Frontal cortex (tissue), 4 donors: ENCODE results near the gene KRR1. TPM values are rescaled to one million over a fixed set of nuclear protein-coding genes. Genes with fewer than 3 reads are reported as not detected.
A peak's percentile ranks its signal among the peaks of the same experiment; 100 is the strongest.

ENCODE experiments used
- DNase-seq, 2 donors: peaks; one replicate each; pipeline ENCODE4 v3.0.0; 2012; ENCODE audit warnings: low spot score in 2 of 2
- FAIRE-seq: peaks from 2 replicates; lab custom pipeline; 2012; peaks lifted over from hg19 to GRCh38; lab: Jason Lieb, UNC
- total RNA-seq: library from RNA; depleted of rRNA; stranded (reverse); fragments of >200 nt; gene quantifications from one replicate; pipeline ENCODE4 v1.2.3, GENCODE V29; 2014
- donor health status: control.
- donor health status: control.
- donor health status: control.

The KRR1 gene
- 23.2 TPM for total RNA-seq

DNA sequence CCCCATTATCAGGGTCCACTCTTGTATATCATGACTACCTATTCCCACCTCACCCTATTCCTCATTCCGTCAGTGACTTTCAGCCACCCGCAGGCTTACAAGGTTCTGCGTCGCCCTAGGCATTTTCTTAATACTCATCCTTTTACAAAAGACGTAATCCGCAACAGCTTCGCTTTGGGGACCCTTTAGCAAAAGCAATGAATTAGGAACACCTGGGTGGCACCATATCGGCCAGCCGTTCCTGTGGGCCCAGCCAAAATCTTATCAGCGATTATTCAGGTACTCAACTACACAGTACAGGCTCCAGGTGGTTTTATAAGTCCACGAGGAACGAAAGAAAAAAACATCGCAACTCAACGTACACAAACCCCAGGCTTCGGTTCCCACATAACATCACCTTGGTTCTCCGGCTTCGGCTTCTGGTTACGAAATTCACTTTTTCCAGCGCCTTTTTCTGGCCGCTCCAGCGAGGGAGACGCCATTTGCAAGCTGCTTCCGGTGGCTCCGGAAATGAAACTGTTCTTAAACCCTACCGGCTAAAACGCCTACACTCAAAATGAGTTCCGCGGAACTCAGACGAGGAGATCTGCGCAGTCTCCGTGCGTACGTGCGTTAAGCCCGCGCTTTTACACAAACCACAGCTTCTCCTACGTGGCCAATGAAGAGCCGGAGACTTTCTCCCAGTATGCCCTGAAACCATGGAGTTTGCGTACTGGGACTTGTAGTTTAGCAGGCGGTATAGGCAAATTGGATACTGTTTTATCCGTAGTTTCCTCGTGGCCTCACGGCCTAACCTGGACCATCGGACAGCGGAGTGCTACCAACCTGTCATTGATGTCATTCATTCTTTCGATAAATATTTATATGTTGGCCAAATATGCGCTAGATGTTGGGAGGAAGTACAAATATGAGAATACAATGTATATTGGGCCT is at the start of gene KRR1:
KRR1 (minus strand) TSS at position 494 of the 933 bp plus-strand sequence; CDS start at position 482, 12 bp downstream.
- DNase-seq (peak; percentile 56 to 59), FAIRE-seq (peak; percentile 39)

- DNase-seq (peak; percentile 4 to 18), FAIRE-seq (no peak)
These were observed 48.8 kb upstream of the KRR1 start for GRCh38 chr12:75560167-75560566.

DNA sequence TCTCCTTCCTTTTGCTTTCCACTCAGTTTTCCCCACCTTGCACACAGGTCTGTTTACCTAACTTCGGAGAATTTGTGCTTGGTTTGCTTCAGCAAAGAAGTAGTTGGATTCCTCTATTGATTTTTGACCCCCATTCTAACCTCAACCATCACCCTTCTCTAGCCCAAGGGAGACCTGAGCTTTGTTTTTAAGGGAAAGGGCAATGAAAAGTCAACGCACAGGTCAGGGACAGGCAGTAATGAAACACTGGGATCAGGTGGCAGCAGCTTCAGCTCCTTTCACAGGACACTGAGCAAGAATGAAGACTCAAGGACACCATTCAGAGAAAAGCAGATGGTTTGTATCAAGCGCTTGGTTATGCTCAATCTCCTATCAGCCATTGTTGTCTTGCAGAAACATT is 46.9 kb upstream of the KRR1 start:
- FAIRE-seq (no peak), DNase-seq (no peak)

DNA sequence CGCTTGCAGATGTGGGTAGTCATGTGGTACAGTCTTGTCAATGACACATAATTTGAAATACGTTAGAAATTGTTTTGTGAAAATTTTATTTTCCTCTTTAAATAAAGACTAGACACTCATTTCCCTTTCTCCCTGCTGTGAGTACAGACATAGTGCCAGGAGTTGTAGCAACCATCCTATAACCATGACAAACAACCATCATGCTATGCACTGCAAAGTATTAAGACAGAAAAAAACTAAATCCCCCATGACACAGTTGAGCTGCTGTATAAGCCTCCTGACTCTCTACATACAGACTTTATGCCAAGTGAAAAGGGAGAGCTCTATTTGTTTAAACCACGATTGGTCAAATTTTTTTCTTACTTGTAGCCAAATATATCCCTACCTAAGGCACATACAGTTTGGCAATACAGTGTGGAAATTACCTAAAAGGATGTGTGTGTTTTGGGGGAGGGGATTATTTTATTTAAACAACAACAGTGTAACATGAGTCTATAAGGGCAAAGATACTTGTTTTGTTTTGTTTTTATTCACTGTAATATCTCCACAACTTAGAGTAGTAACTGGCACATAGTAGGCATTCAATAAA is 45.0 kb upstream of the KRR1 start:
- FAIRE-seq (no peak), DNase-seq (no peak)

DNA sequence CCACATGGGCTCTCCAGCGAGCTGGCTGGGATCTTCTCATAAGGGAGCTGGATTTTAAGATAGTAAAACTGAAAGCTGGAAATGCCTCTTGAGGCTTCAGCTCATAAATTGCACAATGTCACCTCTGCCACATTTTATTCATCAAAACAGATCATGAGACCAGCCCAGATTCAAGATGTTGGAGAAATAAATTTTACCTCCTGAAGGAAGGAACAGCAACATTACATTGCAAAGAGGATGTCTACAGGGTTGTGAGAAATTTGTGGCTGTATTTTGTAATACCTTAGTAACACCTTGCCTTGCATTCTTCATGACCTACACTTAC is 43.1 kb upstream of the KRR1 start:
- no peak for FAIRE-seq
- no peak for DNase-seq

- FAIRE-seq (no peak), DNase-seq (no peak)
These were observed 42.6 kb upstream of the KRR1 start for GRCh38 chr12:75553836-75554555.

- no peak for FAIRE-seq
These were observed 42.0 kb upstream of the KRR1 start for GRCh38 chr12:75553398-75553797.

GRCh38 chr12:75551477-75551876 is 40.1 kb upstream of the KRR1 start:
- DNase-seq (no peak), FAIRE-seq (no peak)

More at GRCh38 chr12:75553398-75553797, 42.0 kb upstream of the KRR1 start:
- DNase-seq, result no peak

DNA sequence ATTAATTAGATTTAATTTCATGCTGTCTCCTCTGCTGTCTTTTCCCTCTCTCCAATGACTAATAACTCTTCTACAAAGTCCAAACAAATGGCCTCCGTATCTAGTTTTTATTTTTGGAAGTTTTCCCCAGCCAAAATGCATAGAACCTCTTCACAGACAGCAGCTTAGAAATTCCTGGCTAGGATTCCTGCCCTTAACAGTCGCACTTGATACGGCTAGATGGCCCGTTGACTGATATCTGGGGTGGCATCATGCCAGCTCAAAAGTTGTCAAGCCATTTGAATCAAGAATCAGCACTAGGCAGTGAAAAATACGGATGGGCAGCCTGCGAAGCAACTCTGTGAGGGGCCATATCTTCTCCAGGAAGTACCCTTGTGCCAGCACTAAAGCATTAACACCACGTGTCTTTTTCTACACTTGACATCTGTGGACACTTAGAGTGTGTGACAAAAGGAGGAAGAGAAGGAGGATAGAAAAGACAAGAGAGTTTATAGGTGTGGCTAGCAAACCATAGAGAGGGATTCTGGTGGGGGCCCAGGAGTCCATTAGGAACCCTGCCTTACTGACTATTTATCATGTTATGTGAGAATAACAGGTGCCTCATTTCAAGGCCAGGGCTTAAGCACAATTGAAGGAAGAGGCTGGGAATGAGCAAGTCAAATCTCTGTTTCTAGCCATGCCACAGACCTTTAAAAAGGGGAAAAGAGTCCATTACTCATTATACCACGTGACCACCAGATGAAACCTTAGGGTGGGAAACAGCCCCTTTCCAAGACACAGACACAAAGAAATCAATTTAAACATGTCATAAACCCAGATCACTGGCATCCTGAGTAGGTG is 39.2 kb upstream of the KRR1 start:
- DNase-seq (no peak), FAIRE-seq (no peak)

- DNase-seq (no peak), FAIRE-seq (no peak)
These were observed 38.6 kb upstream of the KRR1 start for GRCh38 chr12:75549989-75550388.

DNA sequence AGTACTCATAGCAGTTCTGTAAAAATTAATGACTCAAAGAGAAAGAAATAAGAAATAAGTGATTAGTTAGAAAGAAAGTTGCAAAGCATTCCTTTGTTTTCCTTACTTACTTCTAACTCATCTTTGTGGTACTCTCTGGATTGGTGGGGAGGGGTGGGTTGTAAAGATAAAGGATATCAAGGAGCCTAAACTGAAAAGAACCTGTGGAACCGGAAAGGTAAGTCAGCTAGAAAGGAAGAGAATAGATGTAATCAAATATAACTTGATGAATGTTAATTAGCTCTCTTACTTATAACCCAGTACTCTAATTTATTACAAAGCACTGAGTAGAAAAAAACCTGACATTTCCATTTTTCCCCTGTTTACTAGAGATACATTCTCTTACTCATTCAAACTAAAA is 37.5 kb upstream of the KRR1 start:
- FAIRE-seq (no peak), DNase-seq (no peak)

GRCh38 chr12:75545636-75546035 is 34.2 kb upstream of the KRR1 start:
- DNase-seq (no peak), FAIRE-seq (no peak)

DNA sequence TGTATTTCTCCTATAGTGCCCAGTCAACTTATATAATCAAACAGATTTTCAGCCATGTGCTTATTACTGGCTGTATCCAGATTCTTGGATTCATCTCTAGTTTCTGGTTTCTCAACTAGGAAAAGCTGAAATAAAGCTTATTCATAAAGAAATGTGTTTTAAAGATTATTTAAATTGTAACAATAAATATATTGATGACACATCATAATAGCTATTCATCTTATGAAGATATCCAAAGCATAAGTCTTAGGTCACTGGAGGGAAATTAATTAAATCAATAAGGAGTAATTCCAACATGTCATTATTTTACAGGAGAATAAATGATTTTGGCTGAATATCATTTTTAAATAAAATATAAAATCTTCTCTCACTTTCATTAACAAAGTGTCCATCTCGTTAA is 32.1 kb upstream of the KRR1 start:
- FAIRE-seq, result peak; percentile 10
- DNase-seq, result no peak

GRCh38 chr12:75542942-75543341 is 31.5 kb upstream of the KRR1 start:
- FAIRE-seq (no peak), DNase-seq (no peak)

DNA sequence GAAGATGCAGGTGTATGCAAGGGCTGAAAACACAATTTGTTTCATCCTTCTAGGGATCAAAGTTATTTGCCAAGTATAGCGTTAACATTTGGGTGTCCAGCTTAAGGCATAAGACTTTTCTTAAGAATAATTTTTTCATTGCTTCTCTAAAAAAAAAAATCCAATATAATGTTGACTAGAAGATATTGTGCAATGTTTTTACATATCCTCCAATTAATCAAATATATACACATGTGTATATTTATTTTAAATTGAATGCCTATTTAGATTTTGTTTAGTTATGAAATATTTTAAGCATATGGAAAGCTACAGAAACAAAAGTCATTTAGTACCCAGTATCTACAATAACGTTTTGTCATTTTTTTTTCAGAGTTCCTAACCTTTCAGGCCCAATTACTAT is 28.5 kb upstream of the KRR1 start:
- FAIRE-seq (no peak), DNase-seq (no peak)

- DNase-seq (no peak), FAIRE-seq (no peak)
These were observed 21.8 kb upstream of the KRR1 start for GRCh38 chr12:75533239-75533638.

DNA sequence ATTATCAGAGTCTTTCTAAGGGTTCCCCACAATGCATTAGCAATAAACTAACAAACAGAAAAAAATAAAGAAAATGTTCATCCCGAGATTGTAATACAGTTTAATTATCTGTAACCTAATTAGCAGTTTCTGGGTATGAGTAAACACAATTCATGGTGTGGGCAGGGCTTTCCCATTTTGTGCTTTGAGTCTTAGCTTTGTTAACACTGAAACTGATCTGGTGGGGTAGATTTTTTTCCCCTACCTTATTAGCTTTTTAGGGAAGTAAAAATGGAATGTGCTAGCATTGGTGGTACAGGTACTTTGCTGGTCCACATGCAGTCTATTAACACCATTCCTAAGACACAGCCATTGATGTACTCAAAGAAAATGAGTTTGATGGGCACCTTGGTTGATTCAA is 18.4 kb upstream of the KRR1 start:
- no peak for DNase-seq
- no peak for FAIRE-seq

DNA sequence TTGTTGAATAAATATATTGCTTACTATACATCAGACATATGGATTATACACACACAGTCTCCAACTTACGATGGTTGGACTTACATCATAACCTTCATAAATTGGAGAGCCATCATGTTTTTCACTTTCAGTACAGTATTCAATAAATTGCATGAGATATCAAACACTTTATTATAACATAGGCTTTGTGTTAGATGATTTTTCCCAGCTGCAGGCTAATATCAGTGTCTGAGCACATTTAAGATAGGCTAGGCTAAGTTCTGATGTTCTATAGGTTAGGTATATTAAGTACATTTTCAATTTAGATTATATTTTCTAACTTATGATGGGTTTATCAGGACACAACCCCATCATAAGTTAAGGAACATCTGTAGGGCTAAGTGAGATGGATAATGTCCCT is 17.9 kb upstream of the KRR1 start:
- FAIRE-seq, result no peak
- DNase-seq, result no peak

GRCh38 chr12:75528692-75529091 is 17.3 kb upstream of the KRR1 start:
- DNase-seq (no peak), FAIRE-seq (no peak)

DNA sequence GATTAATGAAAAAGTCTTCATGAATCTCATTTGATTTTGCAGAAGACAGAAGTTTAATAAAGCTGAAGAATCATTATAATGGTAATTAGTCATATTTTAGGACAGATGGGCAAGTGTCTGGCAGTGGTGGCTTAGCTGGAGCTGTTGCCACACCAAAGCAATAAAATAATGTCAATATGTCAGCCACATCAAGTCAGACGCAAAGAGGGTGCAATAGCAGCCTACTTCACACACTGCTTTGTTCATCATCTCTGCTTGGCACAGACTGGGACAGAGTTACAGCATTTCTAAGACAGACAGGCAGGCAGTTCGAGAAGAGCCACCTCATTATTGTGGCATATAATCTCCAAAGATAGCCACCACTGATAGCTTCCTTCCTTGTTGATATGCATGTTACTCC is 16.9 kb upstream of the KRR1 start:
- FAIRE-seq (no peak), DNase-seq (no peak)
